DMS79 (cell line): ENCODE results near the gene TMEM218.
A peak's percentile ranks its signal among the peaks of the same experiment; 100 is the strongest.

Experiments
- DNase-seq: peaks from one replicate; lab custom pipeline; 2025; lab: John Stamatoyannopoulos, UW

Gene TMEM218

GRCh38 chr11:125129316-125129993 is 18.0 kb upstream of the TMEM218 start:
- DNase-seq: no peak

GRCh38 chr11:125128450-125128849 is 17.0 kb upstream of the TMEM218 start:
- no peak for DNase-seq

DNA sequence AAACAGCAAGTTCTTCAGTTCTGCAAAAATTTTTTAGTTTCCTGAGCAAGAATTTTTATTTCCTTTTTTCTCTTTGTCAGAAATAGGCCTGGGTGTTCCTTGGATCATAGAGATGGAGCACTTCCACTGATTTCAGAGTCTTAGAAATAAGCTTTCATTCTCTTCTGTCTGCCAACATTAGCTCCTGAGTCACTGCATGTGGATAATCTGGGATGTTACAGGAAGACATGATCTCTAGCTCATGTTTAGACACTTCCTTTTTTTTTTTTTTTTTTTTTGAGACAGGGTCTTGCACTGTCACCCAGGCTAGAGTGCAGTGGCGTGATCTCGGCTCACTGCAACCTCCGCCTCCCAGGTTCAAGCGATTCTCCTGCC is 13.2 kb upstream of the TMEM218 start:
- no peak for DNase-seq

- DNase-seq: peak; percentile 56
Measured at GRCh38 chr11:125123947-125124617, 12.7 kb upstream of the TMEM218 start.

DNA sequence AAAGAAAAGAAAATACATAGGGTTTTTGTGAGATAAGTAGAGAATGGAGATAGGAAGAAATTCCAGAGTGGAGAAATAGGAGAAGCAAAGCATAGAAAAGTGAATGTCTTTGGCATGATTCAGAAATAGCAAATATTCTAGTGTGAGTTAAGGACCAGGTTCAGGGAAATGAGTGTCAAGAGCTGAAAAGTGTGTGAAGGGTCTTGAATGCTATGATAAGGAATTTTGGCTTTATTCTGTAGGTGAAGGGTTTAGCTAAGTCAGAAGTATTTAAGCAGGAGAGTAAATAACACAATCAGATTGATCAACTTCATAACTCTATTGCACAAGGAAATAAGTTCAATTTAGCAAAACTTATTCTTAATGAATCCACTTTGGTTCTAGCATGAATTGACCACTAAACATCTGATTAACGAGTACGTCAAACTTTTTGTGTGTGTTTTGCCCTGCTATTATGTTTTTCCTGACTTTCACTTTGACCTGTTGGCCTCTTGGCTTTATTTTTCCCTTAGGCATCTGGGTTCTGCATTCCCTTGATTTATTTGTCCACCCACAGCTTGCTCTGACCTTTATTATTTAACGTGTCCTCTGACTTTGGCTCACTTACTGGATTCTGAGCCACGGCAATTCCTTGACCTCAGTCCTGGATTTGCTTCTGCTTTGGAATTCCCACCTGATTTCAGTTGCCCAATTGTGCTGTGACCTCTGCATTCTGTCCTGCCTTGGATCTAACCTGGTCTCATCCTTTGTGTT is 11.9 kb upstream of the TMEM218 start:
- no peak for DNase-seq

DNA sequence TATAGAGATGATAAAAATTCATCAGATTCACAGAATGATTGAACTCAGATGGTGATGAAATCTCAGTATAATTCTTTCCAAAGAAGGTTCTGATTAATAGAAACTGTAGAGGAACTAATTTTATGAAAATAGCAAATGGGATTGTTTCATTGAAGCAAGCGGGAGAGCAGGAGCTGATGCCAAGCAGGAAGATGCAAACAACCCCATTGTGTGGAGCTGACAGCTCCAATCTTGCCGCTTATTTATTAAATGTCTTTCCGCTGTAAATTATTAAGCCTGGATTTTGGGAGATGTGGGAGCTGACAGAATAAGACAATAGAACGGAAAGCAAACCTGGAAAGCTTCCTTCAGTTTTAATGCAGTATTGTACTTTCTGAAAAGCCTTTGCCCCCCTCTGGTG is 6.0 kb upstream of the TMEM218 start:
- no peak for DNase-seq

DNA sequence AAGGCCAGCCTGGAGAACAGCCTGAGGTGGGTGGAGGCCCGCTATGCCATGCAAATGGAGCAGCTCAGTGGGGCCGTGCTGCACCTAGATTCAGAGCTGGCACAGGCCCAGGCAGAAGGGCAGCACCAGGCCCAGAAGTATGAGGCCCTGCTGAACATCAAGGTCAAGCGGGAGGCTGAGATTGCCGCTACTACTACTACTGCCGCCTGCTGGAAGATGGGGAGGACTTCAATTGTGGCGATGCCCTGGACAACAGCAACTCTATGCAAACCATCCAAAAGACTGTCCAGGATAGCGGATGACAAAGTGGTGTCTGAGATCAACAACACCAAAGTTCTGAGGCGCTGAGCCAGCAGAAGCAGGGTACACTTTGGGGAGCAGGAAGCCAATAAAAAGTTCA is 3.1 kb upstream of the TMEM218 start:
- no peak for DNase-seq

- no peak for DNase-seq
Measured at GRCh38 chr11:125112208-125112604, 780 bp upstream of the TMEM218 start.

DNA sequence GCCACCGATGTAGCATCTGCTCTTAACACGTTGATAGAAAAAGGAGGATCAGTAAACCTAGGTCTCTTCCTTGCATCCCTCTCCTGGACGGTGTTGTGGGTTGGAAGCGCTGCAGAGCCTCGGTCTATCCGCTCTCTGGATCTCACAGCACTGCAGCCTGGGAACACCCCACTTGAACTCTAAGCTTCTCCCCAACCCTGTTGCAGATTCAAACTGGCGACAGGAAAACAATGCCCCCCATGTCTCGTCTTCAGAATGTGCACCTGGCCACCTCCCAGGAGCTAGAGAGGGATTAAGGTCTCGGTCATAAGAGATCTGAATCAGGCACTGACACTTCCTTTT is 454 bp downstream of the TMEM218 start:
- DNase-seq: peak; percentile 65

- DNase-seq: no peak
Measured at GRCh38 chr11:125110506-125110905, 920 bp downstream of the TMEM218 start.

GRCh38 chr11:125108469-125108868 is 3.0 kb downstream of the TMEM218 start:
- no peak for DNase-seq

GRCh38 chr11:125105926-125106325 is 5.5 kb downstream of the TMEM218 start:
- DNase-seq: no peak

DNA sequence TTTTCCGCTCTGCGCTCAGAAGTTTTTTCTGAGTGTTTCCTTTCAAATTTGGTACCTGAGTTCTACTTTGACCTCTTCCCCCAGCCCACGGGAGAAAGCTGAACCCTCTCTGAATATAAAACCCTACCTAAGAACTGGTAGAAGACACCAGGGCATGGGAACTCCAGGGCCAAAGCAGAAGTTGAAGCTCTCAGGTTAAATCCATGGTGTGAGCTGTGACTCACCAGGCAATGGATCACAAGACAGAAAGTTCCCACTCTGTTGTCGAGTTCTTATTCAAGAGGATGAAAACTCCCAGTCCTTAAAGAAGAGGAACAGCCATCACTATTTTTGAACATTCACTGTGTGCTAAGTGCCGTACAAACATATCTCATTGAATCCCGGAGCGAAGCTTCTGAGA is 8.9 kb downstream of the TMEM218 start:
- DNase-seq: no peak

- DNase-seq: no peak
Measured at GRCh38 chr11:125102025-125102424, 9.4 kb downstream of the TMEM218 start.

- DNase-seq: no peak
Measured at GRCh38 chr11:125101596-125101995, 9.8 kb downstream of the TMEM218 start.

- no peak for DNase-seq
Measured at GRCh38 chr11:125100136-125100535, 11.3 kb downstream of the TMEM218 start.

DNA sequence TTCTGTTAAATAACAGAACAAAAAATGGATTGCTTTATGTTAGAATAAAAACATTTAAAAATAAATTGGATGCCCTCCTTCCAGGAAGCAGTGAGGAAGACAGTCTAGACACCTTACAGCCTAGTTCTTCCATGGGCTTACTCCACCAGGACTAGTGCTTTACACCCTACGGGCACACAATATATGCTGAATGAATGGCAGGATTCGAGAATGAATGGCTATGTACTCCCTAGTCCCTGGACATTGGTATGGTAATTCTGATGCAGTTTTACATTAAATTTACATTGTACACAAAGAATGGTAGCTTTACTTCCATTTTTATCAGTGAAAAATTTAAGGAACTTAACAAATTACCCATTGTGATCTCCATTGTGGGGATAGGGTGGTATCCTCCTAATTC is 16.7 kb downstream of the TMEM218 start:
- no peak for DNase-seq

DNA sequence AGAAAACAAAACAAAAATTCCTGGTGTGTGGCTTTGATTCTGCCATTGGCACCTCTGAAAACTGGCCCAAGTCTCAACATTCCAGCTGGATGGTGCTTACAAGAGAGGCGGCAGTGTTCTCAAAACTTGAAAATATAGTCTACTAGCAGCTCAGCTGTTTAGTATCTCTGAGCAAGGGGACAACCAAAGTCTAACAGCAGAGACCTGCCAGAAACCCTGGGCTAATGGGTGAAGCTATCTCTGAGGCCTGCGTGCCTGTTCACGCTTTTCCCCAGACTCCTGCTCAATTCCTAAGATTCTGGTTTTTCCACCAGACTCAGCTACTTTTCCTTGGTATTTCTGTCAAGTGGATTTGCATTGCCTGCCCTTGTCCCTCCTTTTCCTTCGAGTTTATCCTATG is 17.9 kb downstream of the TMEM218 start:
- DNase-seq: no peak

DNA sequence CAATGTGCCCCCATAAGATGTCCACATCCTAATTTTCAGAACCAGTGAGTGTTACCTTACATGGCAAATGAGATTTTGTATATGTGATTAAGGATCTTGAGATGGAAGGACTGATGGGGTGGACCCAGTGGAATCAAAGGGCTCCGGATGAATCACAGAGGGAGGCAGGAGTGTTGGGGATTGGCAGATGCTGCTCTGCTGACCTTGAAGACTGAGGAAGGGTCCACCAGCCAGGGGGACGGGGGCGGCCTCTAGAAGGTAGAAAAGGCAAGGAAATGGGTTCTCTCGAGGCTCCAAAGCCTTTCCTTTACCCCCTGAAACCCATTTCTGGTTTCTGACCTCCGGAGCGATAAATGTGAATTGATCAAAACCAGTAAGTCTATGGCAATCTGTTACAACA is 18.8 kb downstream of the TMEM218 start:
- no peak for DNase-seq

GRCh38 chr11:125091877-125092664 is 19.4 kb downstream of the TMEM218 start:
- DNase-seq: no peak

DNA sequence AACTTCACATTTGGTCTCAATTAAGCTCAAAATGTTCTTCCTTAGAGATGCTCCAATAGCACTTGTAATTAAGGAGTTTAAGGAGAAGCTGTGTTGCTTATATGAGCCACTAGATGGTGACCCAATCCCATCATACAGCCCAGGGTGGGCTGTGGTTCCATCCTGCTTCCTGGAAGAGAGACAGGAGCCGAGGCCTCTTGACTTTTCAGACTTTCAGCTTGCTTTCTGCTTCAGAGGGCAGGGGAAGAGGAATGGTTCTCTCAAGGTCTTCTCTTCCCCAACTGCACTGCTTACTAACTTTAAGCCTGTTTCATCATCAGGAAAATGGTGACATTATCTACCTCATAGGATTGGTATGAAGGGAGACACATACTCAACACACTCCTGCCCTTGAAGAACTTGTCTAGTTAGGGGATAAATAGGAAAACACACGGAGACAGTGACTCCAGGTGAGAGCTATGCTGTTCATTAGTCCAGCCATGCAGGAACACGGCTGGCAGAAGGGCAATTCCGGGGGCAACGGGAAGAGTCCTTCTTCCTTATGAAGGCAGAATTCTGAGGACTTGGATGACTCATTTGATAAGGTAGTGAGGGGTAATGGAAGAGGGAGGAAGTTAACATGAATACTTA is 20.1 kb downstream of the TMEM218 start:
- peak; percentile 52 for DNase-seq

- no peak for DNase-seq
Measured at GRCh38 chr11:125090816-125091215, 20.6 kb downstream of the TMEM218 start.
